ENCODE data around the gene DHRS2. TPM values are rescaled to one million over a fixed set of nuclear protein-coding genes. Genes with fewer than 3 reads are reported as not detected.
A peak's percentile ranks its signal among the peaks of the same experiment; 100 is the strongest.
"Not testable (repeated sequence)": the region's sequence is repeated elsewhere in the genome, so short reads cannot be mapped to it uniquely, and the experiment has no call there.

DHRS2 gene
- total and polyA plus RNA-seq, 2 experiments from 2014 or later: not detected

- H3K27ac ChIP-seq: no peak overlapping the region
- WGBS, 2 experiments (ENCODE audit: low coverage in 1 of 2, low lambda C conversion rate in 2 of 2, missing lambda C conversion rate in 2 of 2): 8 to 9% methylated on average over 8 of the region's 8 CpGs
- DNase-seq: peak; percentile 79
- H3K27me3 ChIP-seq (replicated peaks; ENCODE audit: insufficient read depth): no peaks in the 10 kb centered on the region; the same call in 1 of the 2 replicates
- no peak overlapping the region for H3K9ac ChIP-seq
- H3K4me1 ChIP-seq (ENCODE audit: insufficient read depth): no peaks in the 10 kb centered on the region
- H3K36me3 ChIP-seq (ENCODE audit: low read depth): no peaks in the 10 kb centered on the region
- no peaks in the 10 kb centered on the region for H3F3A ChIP-seq (ENCODE audit: insufficient read depth)
- H2AFZ ChIP-seq: peak overlapping the region; percentile 83
- H3K79me2 ChIP-seq (ENCODE audit: insufficient read depth): no peaks in the 10 kb centered on the region
- no peaks in the 10 kb centered on the region for H3K9me3 ChIP-seq (ENCODE audit: low read depth)
- H3K4me3 ChIP-seq: peak overlapping the region; percentile 50; the same call in 1 of the 2 replicates
- no peaks in the 10 kb centered on the region for H3K9me2 ChIP-seq (ENCODE audit: insufficient read depth)
- in situ Hi-C loops (cut with MboI): no loop called here
- no peaks in the 10 kb centered on the region for H4K20me1 ChIP-seq (ENCODE audit: insufficient read depth)
- TF ChIP-seq EZH2phosphoT487 (IDR thresholded peaks at IDR 0.05; ENCODE audit: insufficient read depth, low read depth) (no peak), EZH2 (IDR thresholded peaks at IDR 0.05; ENCODE audit: insufficient read depth, poor library complexity, severe bottlenecking) (no peak)
- H3K4me2 ChIP-seq (ENCODE audit: unreplicated experiment): peak overlapping the region; percentile 55
Measured at GRCh38 chr14:23631702-23632460, 4.3 kb upstream of the DHRS2 start.

DNA sequence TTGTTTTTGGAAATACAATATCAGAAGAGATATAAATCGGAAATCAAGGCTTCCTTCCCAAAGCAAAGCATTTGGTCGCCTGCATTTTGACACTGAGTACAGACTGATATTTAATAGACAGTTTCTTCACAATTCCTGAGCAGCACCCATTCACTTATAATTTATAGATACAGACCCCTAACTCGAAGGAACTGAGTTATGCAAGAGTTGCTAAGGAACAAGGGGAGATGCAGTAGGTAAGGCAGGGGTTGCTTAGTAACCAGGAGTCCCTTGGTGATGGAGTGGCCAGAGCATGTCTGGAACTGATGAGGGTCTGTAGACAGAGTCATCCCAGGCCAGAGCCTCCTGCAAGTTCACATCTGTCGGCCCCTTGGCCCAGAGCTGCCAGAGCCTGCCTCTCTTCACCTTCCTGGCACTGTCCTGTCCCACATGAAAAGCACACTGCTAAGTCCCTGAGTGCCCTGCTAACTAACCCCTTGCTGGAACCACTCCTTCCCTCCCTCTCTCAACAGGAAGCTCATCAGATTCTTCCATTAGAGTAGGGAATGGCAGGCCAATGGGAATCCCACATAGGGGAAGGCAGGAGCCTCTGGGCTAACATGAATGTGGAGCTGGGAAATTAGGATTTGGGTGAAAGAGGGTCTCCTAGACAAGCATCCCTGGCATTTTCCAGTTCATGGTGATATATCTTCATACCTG, 3.6 kb upstream of the DHRS2 start:
- TF ChIP-seq EZH2 (IDR thresholded peaks at IDR 0.05; ENCODE audit: insufficient read depth, poor library complexity, severe bottlenecking) (no peak), EZH2phosphoT487 (IDR thresholded peaks at IDR 0.05; ENCODE audit: insufficient read depth, low read depth) (no peak)
- Histone ChIP-seq H3K4me1 (ENCODE audit: insufficient read depth) (no peaks in the 10 kb centered on the region), H3K9me3 (ENCODE audit: low read depth) (no peaks in the 10 kb centered on the region), H3K27ac (no peak overlapping the region), H3K9ac (no peak overlapping the region), H3K9me2 (ENCODE audit: insufficient read depth) (no peaks in the 10 kb centered on the region), H3K4me3 (no peak overlapping the region), H3K36me3 (ENCODE audit: low read depth) (no peaks in the 10 kb centered on the region), H3K4me2 (ENCODE audit: unreplicated experiment) (peak overlapping the region; percentile 55), H4K20me1 (ENCODE audit: insufficient read depth) (no peaks in the 10 kb centered on the region), H3K79me2 (ENCODE audit: insufficient read depth) (no peaks in the 10 kb centered on the region), H3K27me3 (replicated peaks; ENCODE audit: insufficient read depth) (no peaks in the 10 kb centered on the region; the same call in 1 of the 2 replicates), H2AFZ (peak overlapping the region; percentile 83), H3F3A (ENCODE audit: insufficient read depth) (no peaks in the 10 kb centered on the region)
- 24 to 26% methylated on average over 4 of the region's 4 CpGs for WGBS, 2 experiments (ENCODE audit: low coverage in 1 of 2, low lambda C conversion rate in 2 of 2, missing lambda C conversion rate in 2 of 2)
- no peak for DNase-seq
- in situ Hi-C loops (cut with MboI): no loop called here

DNA sequence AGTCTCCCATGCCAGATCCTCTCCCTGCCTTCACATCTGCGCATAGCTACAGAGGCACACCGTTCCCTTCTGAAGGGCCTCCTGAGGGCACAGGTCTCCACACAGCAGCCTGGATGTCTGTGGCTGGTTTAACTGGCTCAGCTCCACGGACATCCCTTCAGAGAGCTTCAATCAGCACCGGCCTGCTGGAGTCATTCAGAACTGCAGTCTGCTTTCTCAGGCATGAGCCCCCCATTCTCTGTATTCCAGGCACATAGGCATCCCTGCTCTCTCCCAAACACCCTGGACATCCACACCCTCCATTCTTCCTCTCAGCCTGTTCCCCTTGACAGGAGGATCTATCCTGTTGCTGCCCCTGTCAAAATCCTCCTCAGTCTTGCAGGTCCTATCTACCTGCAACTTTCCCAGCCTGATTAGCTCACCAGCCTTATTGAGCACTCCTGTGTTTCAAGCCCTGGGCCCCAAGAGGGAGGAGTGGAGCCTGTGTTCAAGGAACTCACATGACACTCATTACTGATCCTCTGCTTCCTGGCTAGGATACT, 2.9 kb upstream of the DHRS2 start:
- Histone ChIP-seq H3K9ac (no peak overlapping the region), H3K9me3 (ENCODE audit: low read depth) (no peaks in the 10 kb centered on the region), H2AFZ (no peak overlapping the region), H3F3A (ENCODE audit: insufficient read depth) (no peaks in the 10 kb centered on the region), H3K36me3 (ENCODE audit: low read depth) (no peaks in the 10 kb centered on the region), H3K9me2 (ENCODE audit: insufficient read depth) (no peaks in the 10 kb centered on the region), H3K4me3 (no peak overlapping the region), H3K79me2 (ENCODE audit: insufficient read depth) (no peaks in the 10 kb centered on the region), H3K27me3 (replicated peaks; ENCODE audit: insufficient read depth) (no peaks in the 10 kb centered on the region; the same call in 1 of the 2 replicates), H3K4me1 (ENCODE audit: insufficient read depth) (no peaks in the 10 kb centered on the region), H3K27ac (no peak overlapping the region), H3K4me2 (ENCODE audit: unreplicated experiment) (no peak overlapping the region), H4K20me1 (ENCODE audit: insufficient read depth) (no peaks in the 10 kb centered on the region)
- WGBS, 2 experiments (ENCODE audit: low coverage in 1 of 2, low lambda C conversion rate in 2 of 2, missing lambda C conversion rate in 2 of 2): 43 to 59% methylated on average over 4 of the region's 4 CpGs
- DNase-seq: no peak
- TF ChIP-seq EZH2phosphoT487 (IDR thresholded peaks at IDR 0.05; ENCODE audit: insufficient read depth, low read depth): no peak
- no peak for TF ChIP-seq EZH2 (IDR thresholded peaks at IDR 0.05; ENCODE audit: insufficient read depth, poor library complexity, severe bottlenecking)
- in situ Hi-C loops (cut with MboI): no loop called here

GRCh38 chr14:23634698-23635412, 1.3 kb upstream of the DHRS2 start:
- H3K9me2 ChIP-seq (ENCODE audit: insufficient read depth); H3K27me3 ChIP-seq (replicated peaks; ENCODE audit: insufficient read depth); H3K27ac ChIP-seq; H3K4me1 ChIP-seq (ENCODE audit: insufficient read depth); H3K9ac ChIP-seq; H3K9me3 ChIP-seq (ENCODE audit: low read depth); in situ Hi-C loops (cut with MboI); DNase-seq; H4K20me1 ChIP-seq (ENCODE audit: insufficient read depth); H3K4me2 ChIP-seq (ENCODE audit: unreplicated experiment); H3K4me3 ChIP-seq; H2AFZ ChIP-seq; H3F3A ChIP-seq (ENCODE audit: insufficient read depth); H3K36me3 ChIP-seq (ENCODE audit: low read depth); H3K79me2 ChIP-seq (ENCODE audit: insufficient read depth): not testable (repeated sequence)
- 28 to 30% methylated on average over 5 of the region's 5 CpGs for WGBS, 2 experiments (ENCODE audit: low coverage in 1 of 2, low lambda C conversion rate in 2 of 2, missing lambda C conversion rate in 2 of 2)

GRCh38 chr14:23637312-23637654, 1.1 kb downstream of the DHRS2 start:
- H3K9me3 ChIP-seq (ENCODE audit: low read depth); H3K79me2 ChIP-seq (ENCODE audit: insufficient read depth); H3K4me1 ChIP-seq (ENCODE audit: insufficient read depth); H3K27ac ChIP-seq; H3K9me2 ChIP-seq (ENCODE audit: insufficient read depth); in situ Hi-C loops (cut with MboI); H2AFZ ChIP-seq; H3F3A ChIP-seq (ENCODE audit: insufficient read depth); H3K4me2 ChIP-seq (ENCODE audit: unreplicated experiment); H3K4me3 ChIP-seq; H3K36me3 ChIP-seq (ENCODE audit: low read depth); DNase-seq; H3K9ac ChIP-seq; H3K27me3 ChIP-seq (replicated peaks; ENCODE audit: insufficient read depth); H4K20me1 ChIP-seq (ENCODE audit: insufficient read depth): not testable (repeated sequence)
- 63 to 76% methylated on average over 4 of the region's 4 CpGs for WGBS, 2 experiments (ENCODE audit: low coverage in 1 of 2, low lambda C conversion rate in 2 of 2, missing lambda C conversion rate in 2 of 2)

DNA sequence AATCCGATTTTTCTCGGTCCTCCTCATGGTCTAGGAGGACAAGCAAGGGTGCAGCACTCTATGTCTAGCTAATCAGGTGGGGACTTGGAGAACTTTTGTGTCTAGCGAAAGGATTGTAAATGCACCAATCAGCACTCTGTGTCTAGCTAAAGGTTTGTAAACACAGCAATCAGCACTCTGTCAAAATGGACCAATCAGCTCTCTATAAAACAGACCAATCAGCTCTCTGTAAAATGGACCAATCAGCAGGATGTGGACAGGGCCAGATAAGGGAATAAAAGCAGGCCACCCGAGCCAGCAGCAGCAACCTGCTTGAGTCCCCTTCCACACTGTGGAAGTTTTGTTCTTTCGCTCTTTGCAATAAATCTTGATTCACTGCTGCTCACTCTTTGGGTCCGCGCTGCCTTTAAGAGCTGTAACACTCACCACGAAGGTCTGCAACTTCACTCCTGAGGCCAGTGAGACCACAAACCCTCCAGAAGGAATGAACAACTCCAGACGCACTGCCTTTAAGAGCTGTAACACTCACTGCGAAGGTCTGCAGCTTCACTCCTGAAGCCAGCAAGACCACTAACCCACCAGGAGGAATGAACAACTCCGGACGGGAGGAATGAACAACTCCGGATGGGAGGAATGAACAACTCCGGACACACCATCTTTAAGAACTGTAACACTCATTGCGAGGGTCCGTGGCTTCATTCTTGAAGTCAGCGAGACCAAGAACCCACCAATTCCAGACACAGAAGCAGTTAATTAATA, 1.7 kb downstream of the DHRS2 start:
- H3K79me2 ChIP-seq (ENCODE audit: insufficient read depth); H3K4me3 ChIP-seq; H4K20me1 ChIP-seq (ENCODE audit: insufficient read depth); H3K4me1 ChIP-seq (ENCODE audit: insufficient read depth); H2AFZ ChIP-seq; H3F3A ChIP-seq (ENCODE audit: insufficient read depth); DNase-seq; H3K27me3 ChIP-seq (replicated peaks; ENCODE audit: insufficient read depth); in situ Hi-C loops (cut with MboI); H3K9me3 ChIP-seq (ENCODE audit: low read depth); H3K4me2 ChIP-seq (ENCODE audit: unreplicated experiment); H3K9ac ChIP-seq; H3K27ac ChIP-seq; H3K9me2 ChIP-seq (ENCODE audit: insufficient read depth); H3K36me3 ChIP-seq (ENCODE audit: low read depth): not testable (repeated sequence)
- 76 to 77% methylated on average over 17 of the region's 17 CpGs for WGBS, 2 experiments (ENCODE audit: low coverage in 1 of 2, low lambda C conversion rate in 2 of 2, missing lambda C conversion rate in 2 of 2)

All from GM23248 (cell line).